HepG2 (cell line): ENCODE data around the gene METTL26. TPM values are rescaled to one million over a fixed set of nuclear protein-coding genes. Genes with fewer than 3 reads are reported as not detected.

Experiments used
- ATAC-seq: fragments of 200-7000 bp; cut with Tn5 transposase; 3 replicates; pipeline ENCODE4 v1.9.1; 2020; ENCODE audit warnings: mild to moderate bottlenecking, moderate library complexity
- BruUV-seq: library from RNA; stranded (reverse); fragments of 400-500 nt; replicated peaks from 2 replicates; lab custom pipeline; 2021; lab: Mats Ljungman, UMichigan
- CTCF ChIA-PET: fragments of 300-600 bp; formaldehyde crosslinking; extraction: SDS; loops from one replicate; lab custom pipeline; 2021; ENCODE audit warnings: low total read pairs, inconsistent platforms, low intra/inter-chr PET ratio; lab: Yijun Ruan, JAX
- POLR2A ChIA-PET: fragments of 350-600 bp; sonication (Branson Sonifier 250); formaldehyde crosslinking; loops from one replicate; lab custom pipeline; 2020; ENCODE audit warnings: antibody characterized with exemption, inconsistent platforms; lab: Yijun Ruan, JAX
- DNase-seq: peaks from one replicate; pipeline ENCODE4 v3.0.0-alpha.2; 2015; ENCODE audit warnings: low spot score
- FAIRE-seq: peaks from 3 replicates; lab custom pipeline; 2011; peaks lifted over from hg19 to GRCh38; lab: Jason Lieb, UNC
- H2AFZ ChIP-seq: one replicate; pipeline ENCODE4 v1.6.1; 2011; ENCODE audit warnings: low read length, inconsistent platforms
- H3K27ac ChIP-seq: fragments of 300-600 bp; 3 replicates; pipeline ENCODE4 v1.8.0; 2011; ENCODE audit warnings: mixed run types, mild to moderate bottlenecking, mixed read lengths, low read length, inconsistent platforms; ENCODE audit not compliant: insufficient read depth; ENCODE audit errors: extremely low read length
- H3K27me3 ChIP-seq, 2 experiments: fragments of 200-600 bp in 1 of 2; 2 replicates in 1 of 2; 3 replicates in 1 of 2; pipeline versions ENCODE4 v1.6.0 to v1.8.0; 2011; ENCODE audit warnings: low read length in 2 of 2, mild to moderate bottlenecking in 2 of 2, moderate library complexity in 2 of 2, inconsistent platforms in 1 of 2; ENCODE audit not compliant: insufficient read depth in 2 of 2, control insufficient read depth in 1 of 2
- H3K36me3 ChIP-seq, 2 experiments: fragments of 200-600 bp in 1 of 2; replicated peaks in 1 of 2; 2 replicates in 1 of 2; 3 replicates in 1 of 2; pipeline versions ENCODE4 v1.5.1 to v1.8.0; 2011; ENCODE audit warnings: low read length in 2 of 2, inconsistent platforms in 1 of 2; ENCODE audit not compliant: insufficient read depth in 2 of 2, control insufficient read depth in 1 of 2
- H3K4me1 ChIP-seq: 2 replicates; pipeline ENCODE4 v1.5.1; 2012; ENCODE audit warnings: low read length, inconsistent platforms; ENCODE audit not compliant: insufficient read depth
- H3K4me2 ChIP-seq: 2 replicates; pipeline ENCODE4 v1.6.0; 2011; ENCODE audit warnings: low read depth, low read length, inconsistent platforms
- H3K4me3 ChIP-seq, 3 experiments: fragments of 200-600 bp in 1 of 3; sonication (generic), shearing (Covaris generic) in 1 of 3; replicated peaks in 1 of 3; 2 replicates each; pipeline ENCODE4 v1.5.1; 2011 to 2016; ENCODE audit warnings: low read length in 3 of 3, inconsistent platforms in 2 of 3, low read depth in 2 of 3, mild to moderate bottlenecking in 2 of 3, control low read depth in 1 of 3, mixed read lengths in 1 of 3; ENCODE audit not compliant: insufficient read depth in 1 of 3
- H3K79me2 ChIP-seq: one replicate; pipeline ENCODE4 v1.6.1; 2011; ENCODE audit warnings: low read length, inconsistent platforms; ENCODE audit not compliant: insufficient read depth
- H3K9ac ChIP-seq: 2 replicates; pipeline ENCODE4 v1.6.0; 2011; ENCODE audit warnings: mild to moderate bottlenecking, low read depth, low read length, inconsistent platforms; ENCODE audit not compliant: insufficient read depth
- H3K9me3 ChIP-seq: 2 replicates; pipeline ENCODE4 v1.5.1; 2012; ENCODE audit warnings: mild to moderate bottlenecking, low read length
- H4K20me1 ChIP-seq: 2 replicates; pipeline ENCODE4 v1.6.0; 2011; ENCODE audit warnings: inconsistent platforms, mild to moderate bottlenecking, low read length, moderate library complexity; ENCODE audit not compliant: insufficient read depth
- GLI4 ChIP-seq: sonication (generic); formaldehyde crosslinking; IDR thresholded peaks from 2 replicates; pipeline ENCODE4 v1.5.1; 2020; ENCODE audit warnings: missing genetic modification reagents, mild to moderate bottlenecking, moderate library complexity, borderline replicate concordance
- IKZF4 ChIP-seq: sonication (generic); formaldehyde crosslinking; IDR thresholded peaks from 2 replicates; pipeline ENCODE4 v1.5.1; 2020; ENCODE audit warnings: borderline replicate concordance, mild to moderate bottlenecking, low read depth, missing genetic modification reagents; ENCODE audit errors: not compliant biosample characterization
- KDM5B ChIP-seq: sonication (generic); formaldehyde crosslinking; IDR thresholded peaks from 2 replicates; pipeline ENCODE4 v1.4.0; 2020; ENCODE audit warnings: missing genetic modification reagents, mild to moderate bottlenecking, borderline replicate concordance
- NCOA1 ChIP-seq: sonication (generic); formaldehyde crosslinking; IDR thresholded peaks from 2 replicates; pipeline ENCODE4 v1.9.0; 2021; ENCODE audit warnings: missing genetic modification reagents
- SMAD3 ChIP-seq: sonication (generic); formaldehyde crosslinking; IDR thresholded peaks from 2 replicates; pipeline ENCODE4 v1.4.0; 2020; ENCODE audit warnings: missing genetic modification reagents
- SMARCE1 ChIP-seq: fragments of 450-650 bp; IDR thresholded peaks from 2 replicates; pipeline ENCODE4 v1.6.1; 2017; ENCODE audit warnings: borderline replicate concordance
- ZNF354B ChIP-seq: sonication (generic); formaldehyde crosslinking; IDR thresholded peaks from 2 replicates; pipeline ENCODE4 v1.8.0; 2022; ENCODE audit warnings: mild to moderate bottlenecking, missing genetic modification reagents
- ZSCAN21 ChIP-seq: sonication (generic); formaldehyde crosslinking; IDR thresholded peaks from 2 replicates; pipeline ENCODE4 v1.8.0; 2022; ENCODE audit warnings: mild to moderate bottlenecking, missing genetic modification reagents, moderate library complexity, borderline replicate concordance
- WGBS: methylation state at CpG from one replicate; pipeline ENCODE4 v1.1.6; 2017; ENCODE audit warnings: low lambda C conversion rate; 5-methylcytosine and 5-hydroxymethylcytosine counted together
- in situ Hi-C: cut with HindIII; loops from 2 replicates; pipeline ENCODE4 v1.10.0; 2017; ENCODE audit warnings: low pct_unique_long_range_greater_than_20kb; ENCODE audit not compliant: extremely low pct_ligation_motif_present
- intact Hi-C: fragments of 100-400 bp; cut with micrococcal nuclease; formaldehyde crosslinking; loops from one replicate; pipeline ENCODE4 v1.10.0; 2022; ENCODE audit not compliant: unreplicated experiment
- polyA plus RNA-seq, 8 experiments: library from polyadenylated mRNA; depleted of rRNA in 3 of 8; stranded (reverse) in 7 of 8; unstranded in 1 of 8; fragments of >200 nt; fragmentation: Illumina TruSeq in 4 of 8; extraction: Trizol in 4 of 8; gene quantifications; 2 replicates each; pipeline versions ENCODE4 v1.2.1 to v1.2.3, GENCODE V29; 2011 to 2016; ENCODE audit warnings: low read depth in 4 of 8, missing spikeins in 1 of 8, mixed read lengths in 1 of 8; ENCODE audit not compliant: insufficient read depth in 1 of 8
- total RNA-seq, 5 experiments: library from RNA; depleted of rRNA; stranded (reverse); fragments of >200 nt; fragmentation: Illumina TruSeq; extraction: Trizol; gene quantifications; 2 replicates each; pipeline ENCODE4 v1.2.3, GENCODE V29; 2016; ENCODE audit warnings: low read depth in 1 of 5
- TF ChIP-seq, protein P1 (sequence below): sonication (generic); formaldehyde crosslinking; IDR thresholded peaks from 2 replicates; pipeline ENCODE4 v1.5.0; 2020; ENCODE audit warnings: missing genetic modification reagents, mild to moderate bottlenecking, borderline replicate concordance
- TF ChIP-seq, protein P2 (sequence below): IDR thresholded peaks from 2 replicates; pipeline ENCODE4 v1.6.1; 2016; ENCODE audit warnings: low read depth, control low read depth
- TF ChIP-seq, protein P3 (sequence below): sonication (generic); formaldehyde crosslinking; IDR thresholded peaks from 2 replicates; pipeline ENCODE4 v1.4.0; 2020; ENCODE audit warnings: missing genetic modification reagents

METTL26 gene
- total and polyA plus RNA-seq, 2 of the 13 experiments (the other 11 are each of a cell fraction or from before 2014, with no cell fraction given): 65.5 to 70.1 TPM

DNA sequence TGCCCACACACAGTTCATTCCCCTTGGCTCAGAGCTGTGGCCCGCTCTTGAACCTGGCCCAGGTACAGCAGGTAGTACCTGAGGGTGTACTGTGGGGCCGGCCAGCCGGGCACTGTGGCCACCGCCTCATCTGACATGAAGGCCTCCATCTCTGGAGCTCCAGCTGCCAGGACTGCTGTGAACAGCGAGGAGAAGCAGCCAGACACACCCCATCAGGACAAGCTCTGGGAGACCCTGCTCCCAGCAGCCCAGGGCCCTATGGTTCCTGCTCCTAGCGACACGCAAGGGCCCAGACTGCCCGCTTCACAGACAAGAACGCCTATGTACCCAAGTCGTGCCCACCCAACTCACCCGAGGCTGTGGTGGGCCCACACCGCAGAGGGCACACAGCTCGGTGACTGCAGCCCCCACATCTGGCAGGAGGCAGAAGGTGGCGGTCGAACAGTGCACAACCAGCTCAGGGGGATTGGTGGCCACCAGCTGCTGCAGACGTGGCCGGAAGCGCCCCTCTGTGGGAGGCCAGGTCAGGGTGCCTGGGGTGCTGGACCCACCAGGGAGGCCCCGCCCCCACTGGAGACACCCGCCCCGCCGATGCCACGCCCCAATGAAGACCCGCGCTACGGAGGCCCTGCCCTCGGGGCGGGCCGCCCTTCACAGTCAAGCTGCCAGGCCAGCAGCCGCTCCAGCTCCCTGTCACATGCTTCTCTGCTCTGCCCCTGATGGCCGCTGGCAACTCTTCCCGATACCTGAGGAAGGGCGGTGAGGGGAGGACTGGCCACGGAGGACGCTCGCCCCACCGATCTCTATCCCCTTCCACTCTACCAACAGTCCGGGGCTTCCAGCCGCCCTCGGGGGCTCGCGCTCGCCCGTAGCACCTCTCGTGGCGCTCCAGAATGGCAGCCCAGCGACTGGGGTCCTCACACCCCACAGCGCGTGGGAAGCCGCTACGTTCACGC is 43.0 kb upstream of the METTL26 start (continued):
- TF ChIP-seq GLI4 (CRISPR knock-in tag): 0 out of 2 replicates have a peak, but pooled peaks have one; percentile 41
- TF ChIP-seq SMAD3 (CRISPR knock-in tag): no peak
- TF ChIP-seq, protein P1, sequence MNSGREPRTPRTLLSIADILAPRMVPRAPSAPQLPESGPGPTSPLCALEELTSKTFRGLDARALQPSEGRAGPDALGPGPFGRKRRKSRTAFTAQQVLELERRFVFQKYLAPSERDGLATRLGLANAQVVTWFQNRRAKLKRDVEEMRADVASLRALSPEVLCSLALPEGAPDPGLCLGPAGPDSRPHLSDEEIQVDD (CRISPR knock-in tag): no peak

DNA sequence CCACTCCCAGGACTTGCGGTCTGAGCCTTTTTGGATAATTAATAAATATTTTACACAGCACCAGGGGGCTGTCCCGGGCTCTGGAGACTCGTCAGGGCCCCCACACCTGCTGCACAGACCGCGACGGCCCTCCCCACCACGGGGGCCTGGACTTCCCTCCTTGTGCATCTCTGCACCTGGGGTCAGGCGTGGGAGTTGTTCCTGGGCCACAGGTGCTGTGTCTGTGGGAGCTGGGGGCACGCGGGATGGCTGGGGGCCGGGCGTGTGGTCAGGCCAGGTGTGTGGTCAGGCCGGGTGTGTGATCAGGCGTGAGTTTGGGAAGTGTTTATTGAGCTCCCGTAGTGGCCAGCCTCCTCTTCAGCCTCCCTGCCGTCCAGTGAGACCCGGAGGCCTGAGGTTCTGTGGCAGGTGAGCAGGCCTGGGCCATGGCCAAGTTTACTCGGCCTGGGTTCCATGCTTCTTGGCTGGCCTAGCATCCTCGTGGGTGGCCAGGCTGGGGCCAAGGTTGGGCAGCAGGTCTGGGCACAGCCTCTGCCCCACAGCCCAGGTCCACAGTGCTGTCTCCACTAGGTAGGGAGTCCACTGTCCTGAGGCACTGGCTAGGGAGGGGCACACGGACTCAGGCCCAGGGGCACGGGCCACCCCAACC is 42.2 kb upstream of the METTL26 start:
- in situ Hi-C loops: no loop called here
- DNase-seq (no peak), ATAC-seq (peak; percentile 2), FAIRE-seq (no peak)
- H3K4me3 ChIP-seq: peak overlapping the region in 2 of 3 experiments; percentile 61 to 85; a peak in 4 of 6 replicates
- ChIA-PET CTCF (no interaction called here), POLR2A (interaction anchor here (0.6 to 4.4 kb wide), 9 partner anchors 11 to 276 kb away, joined by 3 to 34 read pairs (median 7); partner anchors contain the start of genes ANTKMT, METTL26, RHOT2 and WDR24)
- peak overlapping the region; percentile 80 for H3K27ac ChIP-seq
- H3K9ac ChIP-seq: peak overlapping the region; percentile 75
- peak overlapping the region; percentile 99 for H3K4me2 ChIP-seq
- BruUV-seq: no TSS peak
- H2AFZ ChIP-seq: no peak overlapping the region
- no peaks in the 10 kb centered on the region for H3K9me3 ChIP-seq
- peaks cover 12 to 17% of the 10 kb centered on the region in 2 experiments; a peak in 4 of 5 replicates for H3K36me3 ChIP-seq
- H3K4me1 ChIP-seq: peaks cover 48% of the 10 kb centered on the region
- H3K79me2 ChIP-seq: peaks cover 16% of the 10 kb centered on the region
- intact Hi-C loops: no loop called here
- 0 out of 2 replicates have a peak, but pooled peaks cover 3% of the 10 kb centered on the region for H4K20me1 ChIP-seq
- 66% methylated on average over 11 of the region's 21 CpGs for WGBS
- no peaks in the 10 kb centered on the region; a peak in 1 of 5 replicates for H3K27me3 ChIP-seq
- TF ChIP-seq IKZF4 (peak; percentile 19), ZNF354B (CRISPR knock-in tag) (no peak), SMARCE1 (no peak), ZSCAN21 (CRISPR knock-in tag) (0 out of 2 replicates have a peak, but pooled peaks have one; percentile 6), KDM5B (CRISPR knock-in tag) (0 out of 2 replicates have a peak, but pooled peaks have one; percentile 10), NCOA1 (CRISPR knock-in tag) (0 out of 2 replicates have a peak, but pooled peaks have one; percentile 35)
- TF ChIP-seq, protein P2, sequence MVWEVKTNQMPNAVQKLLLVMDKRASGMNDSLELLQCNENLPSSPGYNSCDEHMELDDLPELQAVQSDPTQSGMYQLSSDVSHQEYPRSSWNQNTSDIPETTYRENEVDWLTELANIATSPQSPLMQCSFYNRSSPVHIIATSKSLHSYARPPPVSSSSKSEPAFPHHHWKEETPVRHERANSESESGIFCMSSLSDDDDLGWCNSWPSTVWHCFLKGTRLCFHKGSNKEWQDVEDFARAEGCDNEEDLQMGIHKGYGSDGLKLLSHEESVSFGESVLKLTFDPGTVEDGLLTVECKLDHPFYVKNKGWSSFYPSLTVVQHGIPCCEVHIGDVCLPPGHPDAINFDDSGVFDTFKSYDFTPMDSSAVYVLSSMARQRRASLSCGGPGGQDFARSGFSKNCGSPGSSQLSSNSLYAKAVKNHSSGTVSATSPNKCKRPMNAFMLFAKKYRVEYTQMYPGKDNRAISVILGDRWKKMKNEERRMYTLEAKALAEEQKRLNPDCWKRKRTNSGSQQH (CRISPR knock-in tag): 0 out of 2 replicates have a peak, but pooled peaks have one; percentile 6
- TF ChIP-seq, protein P3, sequence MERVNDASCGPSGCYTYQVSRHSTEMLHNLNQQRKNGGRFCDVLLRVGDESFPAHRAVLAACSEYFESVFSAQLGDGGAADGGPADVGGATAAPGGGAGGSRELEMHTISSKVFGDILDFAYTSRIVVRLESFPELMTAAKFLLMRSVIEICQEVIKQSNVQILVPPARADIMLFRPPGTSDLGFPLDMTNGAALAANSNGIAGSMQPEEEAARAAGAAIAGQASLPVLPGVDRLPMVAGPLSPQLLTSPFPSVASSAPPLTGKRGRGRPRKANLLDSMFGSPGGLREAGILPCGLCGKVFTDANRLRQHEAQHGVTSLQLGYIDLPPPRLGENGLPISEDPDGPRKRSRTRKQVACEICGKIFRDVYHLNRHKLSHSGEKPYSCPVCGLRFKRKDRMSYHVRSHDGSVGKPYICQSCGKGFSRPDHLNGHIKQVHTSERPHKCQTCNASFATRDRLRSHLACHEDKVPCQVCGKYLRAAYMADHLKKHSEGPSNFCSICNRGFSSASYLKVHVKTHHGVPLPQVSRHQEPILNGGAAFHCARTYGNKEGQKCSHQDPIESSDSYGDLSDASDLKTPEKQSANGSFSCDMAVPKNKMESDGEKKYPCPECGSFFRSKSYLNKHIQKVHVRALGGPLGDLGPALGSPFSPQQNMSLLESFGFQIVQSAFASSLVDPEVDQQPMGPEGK (CRISPR knock-in tag): peak; percentile 22; the same call in 1 of the 2 replicates
